Uterus (tissue), 2 donors: ENCODE measurements around the gene RNU6-7.

ENCODE experiments used
- CTCF ChIP-seq, 4 experiments: fragments of 200-600 bp in 2 of 4; fragments of 450-650 bp in 2 of 4; sonication (generic) in 2 of 4; IDR thresholded peaks; one replicate each; pipeline ENCODE4 v1.5.1; 2016 to 2019; ENCODE audit warnings: antibody characterized with exemption in 4 of 4, mild to moderate bottlenecking in 2 of 4, moderate library complexity in 1 of 4
- POLR2A ChIP-seq, 2 donors: fragments of 450-650 bp; IDR thresholded peaks; one replicate each; pipeline ENCODE4 v1.6.1; 2016; ENCODE audit warnings: antibody characterized with exemption in 2 of 2, mild to moderate bottlenecking in 1 of 2, moderate library complexity in 1 of 2

DNA sequence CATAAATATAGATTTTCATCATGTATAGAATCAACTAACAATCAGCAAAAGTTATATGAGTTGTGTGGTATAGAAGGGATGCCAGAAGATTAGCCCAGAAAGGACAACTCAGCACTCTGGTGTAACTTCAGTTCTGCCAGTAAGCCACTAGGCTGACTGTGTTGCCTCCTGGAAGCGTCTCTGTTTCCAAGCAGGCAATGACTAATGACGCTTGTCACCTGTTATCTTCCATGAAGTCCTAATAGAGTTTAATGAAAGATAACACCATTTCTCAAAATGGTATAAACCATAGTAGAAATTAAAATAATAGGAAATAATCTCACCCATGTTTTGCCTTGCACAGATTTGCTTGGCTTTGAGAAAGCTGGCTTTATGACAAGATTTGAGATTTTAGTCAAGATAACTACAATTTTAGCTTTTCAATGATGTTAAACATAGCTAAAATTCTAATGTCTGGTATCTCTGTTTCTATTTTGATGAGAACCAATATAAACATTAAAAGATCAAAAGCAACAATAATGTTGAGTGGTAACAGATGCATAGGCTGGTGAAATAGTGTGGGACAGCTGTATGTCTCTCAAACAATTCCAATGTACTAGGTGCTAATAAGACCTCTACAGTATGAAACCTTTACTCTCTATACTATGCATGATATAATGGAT, 9.0 kb upstream of the RNU6-7 start:
- TF ChIP-seq CTCF (IDR thresholded peaks at IDR 0.05) (no peak), POLR2A (IDR thresholded peaks at IDR 0.05) (no peak)
